Heart left ventricle (tissue), 16 donors: ENCODE results near the gene MT1H. TPM values are rescaled to one million over a fixed set of nuclear protein-coding genes. Genes with fewer than 3 reads are reported as not detected.
"Not testable (repeated sequence)": the region's sequence is repeated elsewhere in the genome, so short reads cannot be mapped to it uniquely, and the experiment has no call there.

ENCODE experiments used
- ATAC-seq, 4 donors: fragments of 200-7000 bp; cut with Tn5 transposase; one replicate each; pipeline ENCODE4 v1.9.1; 2020 to 2022; ENCODE audit warnings: moderate library complexity in 4 of 4, mild to moderate bottlenecking in 3 of 4, moderate number of reproducible peaks in 1 of 4
- DNase-seq, 5 donors: peaks; one replicate each; pipeline ENCODE4 v3.0.0-alpha.2; 2020
- H3K27ac ChIP-seq, 12 donors: fragments of 200-600 bp; sonication (generic) in 4 of 12; one replicate each; pipeline versions ENCODE4 v1.5.0 to v1.8.0; 2016 to 2022; ENCODE audit warnings: mild to moderate bottlenecking in 2 of 12
- H3K27me3 ChIP-seq, 9 donors: fragments of 200-600 bp; sonication (generic) in 2 of 9; one replicate each; pipeline versions ENCODE4 v1.5.1 to v1.8.0; 2016 to 2022; ENCODE audit warnings: mild to moderate bottlenecking in 3 of 9
- H3K36me3 ChIP-seq, 9 donors: fragments of 200-600 bp; sonication (generic) in 2 of 9; one replicate each; pipeline versions ENCODE4 v1.5.0 to v1.8.0; 2018 to 2022; ENCODE audit warnings: mild to moderate bottlenecking in 2 of 9
- H3K4me1 ChIP-seq, 12 donors: fragments of 200-600 bp; sonication (generic) in 4 of 12; one replicate each; pipeline versions ENCODE4 v1.5.0 to v1.8.0; 2016 to 2022; ENCODE audit warnings: mild to moderate bottlenecking in 3 of 12
- H3K4me3 ChIP-seq, 12 donors: fragments of 200-600 bp; sonication (generic) in 4 of 12; one replicate each; pipeline versions ENCODE4 v1.5.0 to v1.8.0; 2017 to 2022; ENCODE audit warnings: mild to moderate bottlenecking in 9 of 12, moderate library complexity in 4 of 12
- H3K9me3 ChIP-seq, 12 donors: fragments of 200-600 bp; sonication (generic) in 4 of 12; one replicate each; pipeline versions ENCODE4 v1.5.0 to v1.8.0; 2016 to 2022; ENCODE audit warnings: mild to moderate bottlenecking in 1 of 12
- CTCF ChIP-seq, 12 donors: fragments of 200-600 bp; sonication (generic) in 4 of 12; IDR thresholded peaks; one replicate each; pipeline versions ENCODE4 v1.5.0 to v1.8.0; 2018 to 2022; ENCODE audit warnings: antibody characterized with exemption in 12 of 12, mild to moderate bottlenecking in 5 of 12
- POLR2A ChIP-seq, 2 donors: fragments of 450-650 bp; IDR thresholded peaks; one replicate each; pipeline ENCODE4 v1.6.1; 2017; ENCODE audit warnings: antibody characterized with exemption in 2 of 2, mild to moderate bottlenecking in 2 of 2, moderate library complexity in 2 of 2
- WGBS, 4 donors: extraction: QIAGEN DNeasy Blood & Tissue Kit in 2 of 4; methylation state at CpG; one replicate each; pipeline versions ENCODE4 v1.1.5 to v1.1.7; 2013 to 2018; 5-methylcytosine and 5-hydroxymethylcytosine counted together
- intact Hi-C, 10 donors: fragments of 100-400 bp; cut with DNase I; formaldehyde crosslinking; loops; one replicate each; pipeline versions ENCODE4 v1.11.1 to v1.14.2; 2022
- polyA plus RNA-seq, 2 donors: library from polyadenylated mRNA; stranded (reverse); fragments of 200-250 nt; gene quantifications; one replicate each; pipeline ENCODE4 v1.2.3, GENCODE V29; 2013
- total RNA-seq, 9 donors: library from RNA; depleted of rRNA in 2 of 9; stranded (reverse); fragments of >200 nt in 2 of 9; fragmentation: NEBNext Ultra II Directional in 3 of 9; extraction: Animal tissue kit (Norgen Biotek cat#: 25700) in 3 of 9; gene quantifications; one replicate each; pipeline versions ENCODE4 v1.1.0 to v1.2.4, GENCODE V29; 2016 to 2023
- donor health status: ischemic (EF 13 %, LVEDD 7.1; RV severe dilation, severe dysfunction).
- donor health status: healthy with polysubstance abuse.
- donor health status: DM: no; HTN: yes; CAD: no.
- donor health status: DM: no; HTN: no; CAD: no.
- donor health status: ischemic (EF 25% LVEDD 6.9; RV normal size, moderate dysfunction).
- donor health status: ischemic (EF 25% LVEDD 5.7; RV mildly dilated, moderate dysfunction).
- donor health status: healthy.
- donor health status: DM: yes; HTN: yes; CAD: no.
- donor health status: ischemic (EF 35%, LVEDD 5.7; RV mildly dilated, moderate dysfunction).
- donor health status: nonischemic (EF 11% LVEDD 7.7; RV severe dilation, severe dysfunction).
- donor health status: DM: yes; HTN: yes; CAD: no.
- donor health status: PGD.
- donor health status: ischemic (EF 29% LVEDD 5.4; RV normal size, mild dysfunction).
- donor health status: nonischemic (EF 23%, LVEDD 6.1; RV moderate dilation, normal function).

The MT1H gene
- total and polyA plus RNA-seq, 11 donors, result 2.2 to 3.1 TPM; not detected in 9

GRCh38 chr16:56664506-56664905 lies 5.1 kb upstream of the MT1H start:
- Histone ChIP-seq H3K27ac (no peak overlapping the region), H3K4me3 (no peak overlapping the region), H3K4me1 (peaks cover 0 to 24% (median 10%) of the 10 kb centered on the region in 12 donors), H3K27me3 (peaks cover 9 to 86% (median 54%) of the 10 kb centered on the region in 9 donors), H3K36me3 (no peaks in the 10 kb centered on the region), H3K9me3 (no peaks in the 10 kb centered on the region)
- ATAC-seq (no peak), DNase-seq (no peak)
- intact Hi-C loops, result no loop called here
- WGBS, 4 donors, result 87 to 95% (median 89%) methylated on average over 1 of the region's 1 CpG
- TF ChIP-seq CTCF (IDR thresholded peaks at IDR 0.05) (no peak), POLR2A (IDR thresholded peaks at IDR 0.05) (no peak)

- not testable (repeated sequence) for H3K4me3 ChIP-seq, ATAC-seq, H3K9me3 ChIP-seq, DNase-seq, H3K27ac ChIP-seq, H3K36me3 ChIP-seq
- 72 to 78% (median 75%) methylated on average over 8 of the region's 8 CpGs for WGBS, 4 donors
- Histone ChIP-seq H3K4me1 (peaks cover 0 to 31% (median 14%) of the 10 kb centered on the region in 12 donors), H3K27me3 (peaks cover 17 to 91% (median 58%) of the 10 kb centered on the region in 9 donors)
- intact Hi-C loops, result loop anchor here in 1 of 10 donors (5.0 kb wide), 1 partner anchor 37 kb away; no protein-coding TSS in a partner anchor
These were observed 4.0 kb upstream of the MT1H start for GRCh38 chr16:56665286-56666261.

GRCh38 chr16:56667581-56668571 lies 1.7 kb upstream of the MT1H start, which contains the start of gene MT1G:
TSS of gene MT1G (minus strand) at chr16:56668065. CDS start at chr16:56667993, 72 bp downstream.
- peaks cover 0 to 27% (median 13%) of the 10 kb centered on the region in 12 donors for H3K4me1 ChIP-seq
- H3K27ac ChIP-seq, result no peak within 1 kb of the TSS
- H3K36me3 ChIP-seq, result no peaks in the 10 kb centered on the region
- H3K9me3 ChIP-seq, result no peaks in the 10 kb centered on the region
- DNase-seq, result peak; percentile 48 to 84 (median 56)
- TF ChIP-seq CTCF (IDR thresholded peaks at IDR 0.05), result no peak
- TF ChIP-seq POLR2A (IDR thresholded peaks at IDR 0.05), result no peak
- ATAC-seq, result peak in 3 of 4 donors; percentile 87 to 93 (median 87)
- intact Hi-C loops, result loop anchor here in 2 of 10 donors (2.0 to 5.0 kb wide), 2 partner anchors 25 to 34 kb away; no protein-coding TSS in a partner anchor
- WGBS, 4 donors, result 8 to 14% (median 13%) methylated on average over 43 to 46 of the region's 46 CpGs
- peaks cover 15 to 95% (median 51%) of the 10 kb centered on the region in 9 donors for H3K27me3 ChIP-seq
- H3K4me3 ChIP-seq, result peak within 1 kb of the TSS in 8 of 12 donors; percentile 3 to 39 (median 26)
